HUES64 (cell line): Measurements from ENCODE around the gene MFF.

Experiments used
- H3K27ac ChIP-seq: 2 replicates; pipeline ENCODE4 v1.7.0; 2013; ENCODE audit warnings: low read depth, low read length, inconsistent platforms
- H3K27me3 ChIP-seq: 2 replicates; pipeline ENCODE4 v1.6.1; 2013; ENCODE audit warnings: mild to moderate bottlenecking, low read length; ENCODE audit not compliant: insufficient read depth
- H3K36me3 ChIP-seq: 2 replicates; pipeline ENCODE4 v1.6.1; 2013; ENCODE audit warnings: mild to moderate bottlenecking, low read length; ENCODE audit not compliant: insufficient read depth
- H3K4me1 ChIP-seq: 2 replicates; pipeline ENCODE4 v1.6.1; 2013; ENCODE audit warnings: mild to moderate bottlenecking, low read length, moderate library complexity; ENCODE audit not compliant: insufficient read depth
- H3K4me3 ChIP-seq: 2 replicates; pipeline ENCODE4 v1.5.1; 2013; ENCODE audit warnings: mild to moderate bottlenecking, low read length, moderate library complexity
- H3K9ac ChIP-seq: 2 replicates; pipeline ENCODE4 v1.6.1; 2013; ENCODE audit warnings: mild to moderate bottlenecking, low read depth, low read length
- H3K9me3 ChIP-seq: 2 replicates; pipeline ENCODE4 v1.6.1; 2013; ENCODE audit warnings: low read depth, low read length; ENCODE audit not compliant: insufficient read depth
- WGBS: fragments of 150-250, 120-280 bp; methylation state at CpG from one replicate; pipeline ENCODE4 v1.1.7; 2013; ENCODE audit warnings: missing lambda C conversion rate; 5-methylcytosine and 5-hydroxymethylcytosine counted together

MFF gene

GRCh38 chr2:227390468-227391256, 65.6 kb downstream of the MFF start:
- 86% methylated on average over 17 of the region's 17 CpGs for WGBS
- no peaks in the 10 kb centered on the region for H3K9me3 ChIP-seq
- H3K36me3 ChIP-seq, result no peaks in the 10 kb centered on the region
- H3K4me3 ChIP-seq, result no peak overlapping the region
- H3K27ac ChIP-seq, result no peak overlapping the region
- H3K9ac ChIP-seq, result no peak overlapping the region
- no peaks in the 10 kb centered on the region for H3K27me3 ChIP-seq
- peaks cover 8% of the 10 kb centered on the region; the same call in 1 of the 2 replicates for H3K4me1 ChIP-seq

GRCh38 chr2:227394401-227394800, 69.3 kb downstream of the MFF start:
- Histone ChIP-seq H3K27me3 (no peaks in the 10 kb centered on the region), H3K27ac (no peak overlapping the region), H3K9ac (no peak overlapping the region), H3K36me3 (no peaks in the 10 kb centered on the region), H3K4me1 (peaks cover 8% of the 10 kb centered on the region; the same call in 1 of the 2 replicates), H3K4me3 (no peak overlapping the region), H3K9me3 (no peaks in the 10 kb centered on the region)
- WGBS, result 65% methylated on average over 2 of the region's 2 CpGs

- Histone ChIP-seq H3K36me3 (no peaks in the 10 kb centered on the region), H3K9me3 (no peaks in the 10 kb centered on the region), H3K9ac (no peak overlapping the region), H3K27me3 (no peaks in the 10 kb centered on the region), H3K27ac (no peak overlapping the region), H3K4me3 (no peak overlapping the region), H3K4me1 (peaks cover 8% of the 10 kb centered on the region; the same call in 1 of the 2 replicates)
- WGBS, result no CpG with 5 or more reads among the region's 1 CpG
These were observed 70.5 kb downstream of the MFF start for GRCh38 chr2:227395556-227395955.

- WGBS, result 88% methylated on average over 4 of the region's 4 CpGs
- Histone ChIP-seq H3K4me1 (peaks cover 8% of the 10 kb centered on the region; the same call in 1 of the 2 replicates), H3K9me3 (no peaks in the 10 kb centered on the region), H3K27ac (no peak overlapping the region), H3K9ac (no peak overlapping the region), H3K36me3 (no peaks in the 10 kb centered on the region), H3K4me3 (no peak overlapping the region), H3K27me3 (no peaks in the 10 kb centered on the region)
These were observed 72.5 kb downstream of the MFF start for GRCh38 chr2:227397562-227397961.

- Histone ChIP-seq H3K4me1 (peaks cover 3% of the 10 kb centered on the region; the same call in 1 of the 2 replicates), H3K4me3 (no peak overlapping the region), H3K27me3 (no peaks in the 10 kb centered on the region), H3K36me3 (no peaks in the 10 kb centered on the region), H3K9ac (no peak overlapping the region), H3K9me3 (no peaks in the 10 kb centered on the region), H3K27ac (no peak overlapping the region)
- 59% methylated on average over 3 of the region's 4 CpGs for WGBS
These were observed 73.9 kb downstream of the MFF start for GRCh38 chr2:227398684-227399670.

DNA sequence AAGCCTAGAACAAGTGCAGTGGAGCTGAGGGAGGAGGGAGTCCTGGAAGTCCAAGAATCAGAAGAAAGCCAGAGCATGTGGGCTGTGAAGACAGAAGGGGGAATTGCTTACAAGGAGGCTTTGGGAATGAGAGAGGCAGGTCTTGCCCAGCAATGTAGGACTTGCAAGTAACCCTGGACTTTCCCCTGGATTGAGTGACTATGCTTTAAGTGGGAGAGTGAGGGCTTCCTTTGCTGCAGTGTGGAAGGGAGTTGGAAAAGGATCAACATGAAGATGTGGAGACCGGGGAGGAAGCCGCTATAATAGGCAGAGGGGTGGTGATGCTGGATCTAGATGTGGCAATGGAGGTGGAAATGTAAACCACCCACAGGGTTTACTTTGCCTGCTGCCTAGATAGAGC, 76.5 kb downstream of the MFF start:
- Histone ChIP-seq H3K9ac (no peak overlapping the region), H3K36me3 (no peaks in the 10 kb centered on the region), H3K27ac (no peak overlapping the region), H3K4me1 (no peaks in the 10 kb centered on the region), H3K27me3 (no peaks in the 10 kb centered on the region), H3K4me3 (no peak overlapping the region), H3K9me3 (no peaks in the 10 kb centered on the region)
- WGBS, result 95% methylated on average over 2 of the region's 2 CpGs

- no peak overlapping the region for H3K9ac ChIP-seq
- no peaks in the 10 kb centered on the region for H3K4me1 ChIP-seq
- H3K36me3 ChIP-seq, result no peaks in the 10 kb centered on the region
- no peak overlapping the region for H3K4me3 ChIP-seq
- H3K27ac ChIP-seq, result no peak overlapping the region
- no peaks in the 10 kb centered on the region for H3K9me3 ChIP-seq
- H3K27me3 ChIP-seq, result no peaks in the 10 kb centered on the region
These were observed 77.3 kb downstream of the MFF start for GRCh38 chr2:227402321-227402720.

- 71% methylated on average over 4 of the region's 4 CpGs for WGBS
- Histone ChIP-seq H3K36me3 (no peaks in the 10 kb centered on the region), H3K9me3 (no peaks in the 10 kb centered on the region), H3K9ac (no peak overlapping the region), H3K4me3 (no peak overlapping the region), H3K4me1 (no peaks in the 10 kb centered on the region), H3K27ac (no peak overlapping the region), H3K27me3 (no peaks in the 10 kb centered on the region)
These were observed 77.9 kb downstream of the MFF start for GRCh38 chr2:227402959-227403358.

DNA sequence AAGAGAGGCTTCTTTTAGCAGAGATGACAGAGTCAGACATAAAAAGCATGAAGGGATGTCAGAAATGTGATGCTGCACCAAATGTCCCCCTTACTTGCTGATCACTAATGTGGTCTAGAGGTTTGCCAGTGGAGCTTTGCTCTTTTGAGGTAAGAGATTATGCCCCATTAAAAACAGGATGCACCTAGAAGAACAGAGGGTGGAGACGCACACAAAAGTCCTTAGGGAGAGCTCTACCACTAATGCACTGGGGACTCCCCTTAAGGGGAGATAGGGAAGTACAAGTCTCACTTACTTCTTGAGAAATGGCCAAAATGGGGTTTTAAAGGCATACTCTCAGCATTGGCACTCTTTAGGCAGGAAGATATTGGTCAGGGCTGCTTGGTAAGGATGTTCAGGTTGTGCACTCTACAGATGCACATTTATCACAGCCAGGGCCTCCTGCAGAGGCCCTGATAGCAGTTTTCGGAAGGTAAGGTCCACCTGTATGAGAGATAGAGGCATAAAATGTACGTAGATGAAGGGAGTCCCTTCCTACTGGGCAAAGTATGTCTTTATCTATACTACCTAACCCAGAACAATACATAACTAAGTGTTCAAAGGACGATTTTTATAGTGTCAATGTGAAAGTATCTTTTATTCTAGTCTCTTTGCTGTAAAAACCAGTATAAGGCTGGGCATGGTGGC, 79.7 kb downstream of the MFF start:
- H3K9me3 ChIP-seq, result no peaks in the 10 kb centered on the region
- no peak overlapping the region for H3K4me3 ChIP-seq
- no peak overlapping the region for H3K27ac ChIP-seq
- H3K36me3 ChIP-seq, result no peaks in the 10 kb centered on the region
- H3K4me1 ChIP-seq, result no peaks in the 10 kb centered on the region
- H3K9ac ChIP-seq, result no peak overlapping the region
- H3K27me3 ChIP-seq, result no peaks in the 10 kb centered on the region
- 98% methylated on average over 3 of the region's 4 CpGs for WGBS

GRCh38 chr2:227406177-227407031, 81.4 kb downstream of the MFF start:
- WGBS, result 40% methylated on average over 7 of the region's 7 CpGs
- no peak overlapping the region for H3K27ac ChIP-seq
- H3K4me1 ChIP-seq, result no peaks in the 10 kb centered on the region
- no peak overlapping the region for H3K9ac ChIP-seq
- no peaks in the 10 kb centered on the region for H3K9me3 ChIP-seq
- H3K4me3 ChIP-seq, result no peak overlapping the region
- H3K27me3 ChIP-seq, result no peaks in the 10 kb centered on the region
- H3K36me3 ChIP-seq, result no peaks in the 10 kb centered on the region
